ENCODE results near the gene ATAD3A. TPM values are rescaled to one million over a fixed set of nuclear protein-coding genes. Genes with fewer than 3 reads are reported as not detected.

ATAD3A gene
- total and polyA plus RNA-seq, 2 donors (not counting 1 experiment from before 2014, with no cell fraction given): 12.5 to 18.0 TPM

GRCh38 chr1:1562556-1563195 lies 50.7 kb downstream of the ATAD3A start:
- H3K36me3 ChIP-seq (ENCODE audit: control insufficient read depth, insufficient read depth, low read length): peaks cover 18% of the 10 kb centered on the region
- H3K4me2 ChIP-seq (ENCODE audit: extremely low read depth, insufficient read depth, low read length): no peak overlapping the region
- no peak overlapping the region for H3K4me3 ChIP-seq (replicated peaks in 1 of 4; ENCODE audit: control extremely low read depth in 1 of 4, insufficient read depth in 1 of 4, low read depth in 3 of 4, low read length in 4 of 4)
- H2AFZ ChIP-seq (ENCODE audit: low read length): no peak overlapping the region
- peaks cover 59% of the 10 kb centered on the region for H3K79me2 ChIP-seq (ENCODE audit: control insufficient read depth, insufficient read depth, low read length)
- peaks cover 1% of the 10 kb centered on the region for H4K20me1 ChIP-seq (ENCODE audit: control insufficient read depth, extremely low read depth, insufficient read depth, low read length)
- no peaks in the 10 kb centered on the region for H3K9me3 ChIP-seq (ENCODE audit: control insufficient read depth, insufficient read depth, low read depth, low read length)
- H3K9ac ChIP-seq (ENCODE audit: insufficient read depth, low read length): peak overlapping the region; percentile 58
- DNase-seq (ENCODE audit: low read depth in 2 of 2): no peak
- no peaks in the 10 kb centered on the region for H3K27me3 ChIP-seq (ENCODE audit: control insufficient read depth, insufficient read depth, low read length)
- peak overlapping the region; percentile 74 for H3K27ac ChIP-seq (ENCODE audit: insufficient read depth, low read length)
- TF ChIP-seq CTCF (conservative IDR thresholded peaks at IDR 0.05 in 1 of 2, IDR thresholded peaks at IDR 0.05 in 1 of 2; ENCODE audit: low read depth in 1 of 2, low read length in 2 of 2) (no peak), EZH2 (IDR thresholded peaks at IDR 0.05; ENCODE audit: low read length, missing control alignments) (no peak)
- H3K4me1 ChIP-seq (ENCODE audit: control insufficient read depth, extremely low read depth, insufficient read depth, low read length): peaks cover 19% of the 10 kb centered on the region

- Histone ChIP-seq H3K4me3 (replicated peaks in 1 of 4; ENCODE audit: control extremely low read depth in 1 of 4, insufficient read depth in 1 of 4, low read depth in 3 of 4, low read length in 4 of 4) (no peak overlapping the region), H4K20me1 (ENCODE audit: control insufficient read depth, extremely low read depth, insufficient read depth, low read length) (peaks cover 1% of the 10 kb centered on the region), H3K4me2 (ENCODE audit: extremely low read depth, insufficient read depth, low read length) (no peak overlapping the region), H3K4me1 (ENCODE audit: control insufficient read depth, extremely low read depth, insufficient read depth, low read length) (peaks cover 19% of the 10 kb centered on the region), H3K27me3 (ENCODE audit: control insufficient read depth, insufficient read depth, low read length) (no peaks in the 10 kb centered on the region), H2AFZ (ENCODE audit: low read length) (no peak overlapping the region), H3K79me2 (ENCODE audit: control insufficient read depth, insufficient read depth, low read length) (peaks cover 69% of the 10 kb centered on the region), H3K9me3 (ENCODE audit: control insufficient read depth, insufficient read depth, low read depth, low read length) (no peaks in the 10 kb centered on the region), H3K9ac (ENCODE audit: insufficient read depth, low read length) (no peak overlapping the region), H3K36me3 (ENCODE audit: control insufficient read depth, insufficient read depth, low read length) (peaks cover 18% of the 10 kb centered on the region), H3K27ac (ENCODE audit: insufficient read depth, low read length) (no peak overlapping the region)
- no peak for TF ChIP-seq CTCF (conservative IDR thresholded peaks at IDR 0.05 in 1 of 2, IDR thresholded peaks at IDR 0.05 in 1 of 2; ENCODE audit: low read depth in 1 of 2, low read length in 2 of 2)
- no peak for TF ChIP-seq EZH2 (IDR thresholded peaks at IDR 0.05; ENCODE audit: low read length, missing control alignments)
- no peak for DNase-seq (ENCODE audit: low read depth in 2 of 2)
Observed at GRCh38 chr1:1563688-1564087, 51.7 kb downstream of the ATAD3A start.

GRCh38 chr1:1564268-1564667 lies 52.3 kb downstream of the ATAD3A start:
- H3K9ac ChIP-seq (ENCODE audit: insufficient read depth, low read length): no peak overlapping the region
- no peak overlapping the region for H3K4me3 ChIP-seq (replicated peaks in 1 of 4; ENCODE audit: control extremely low read depth in 1 of 4, insufficient read depth in 1 of 4, low read depth in 3 of 4, low read length in 4 of 4)
- peaks cover 72% of the 10 kb centered on the region for H3K79me2 ChIP-seq (ENCODE audit: control insufficient read depth, insufficient read depth, low read length)
- H3K36me3 ChIP-seq (ENCODE audit: control insufficient read depth, insufficient read depth, low read length): peaks cover 18% of the 10 kb centered on the region
- peaks cover 19% of the 10 kb centered on the region for H3K4me1 ChIP-seq (ENCODE audit: control insufficient read depth, extremely low read depth, insufficient read depth, low read length)
- no peaks in the 10 kb centered on the region for H3K9me3 ChIP-seq (ENCODE audit: control insufficient read depth, insufficient read depth, low read depth, low read length)
- DNase-seq (ENCODE audit: low read depth in 2 of 2): no peak
- no peak overlapping the region for H3K4me2 ChIP-seq (ENCODE audit: extremely low read depth, insufficient read depth, low read length)
- H4K20me1 ChIP-seq (ENCODE audit: control insufficient read depth, extremely low read depth, insufficient read depth, low read length): peaks cover 1% of the 10 kb centered on the region
- no peak overlapping the region for H3K27ac ChIP-seq (ENCODE audit: insufficient read depth, low read length)
- no peak overlapping the region for H2AFZ ChIP-seq (ENCODE audit: low read length)
- no peak for TF ChIP-seq CTCF (conservative IDR thresholded peaks at IDR 0.05 in 1 of 2, IDR thresholded peaks at IDR 0.05 in 1 of 2; ENCODE audit: low read depth in 1 of 2, low read length in 2 of 2)
- no peak for TF ChIP-seq EZH2 (IDR thresholded peaks at IDR 0.05; ENCODE audit: low read length, missing control alignments)
- H3K27me3 ChIP-seq (ENCODE audit: control insufficient read depth, insufficient read depth, low read length): no peaks in the 10 kb centered on the region

Measured in fibroblast of lung (primary cell).